ENCODE data around the gene SUPT6H. TPM values are rescaled to one million over a fixed set of nuclear protein-coding genes. Genes with fewer than 3 reads are reported as not detected.
"Not testable (repeated sequence)": the region's sequence is repeated elsewhere in the genome, so short reads cannot be mapped to it uniquely, and the experiment has no call there.

SUPT6H gene
- total RNA-seq, 1 experiment from 2014 or later = 25.1 TPM

DNA sequence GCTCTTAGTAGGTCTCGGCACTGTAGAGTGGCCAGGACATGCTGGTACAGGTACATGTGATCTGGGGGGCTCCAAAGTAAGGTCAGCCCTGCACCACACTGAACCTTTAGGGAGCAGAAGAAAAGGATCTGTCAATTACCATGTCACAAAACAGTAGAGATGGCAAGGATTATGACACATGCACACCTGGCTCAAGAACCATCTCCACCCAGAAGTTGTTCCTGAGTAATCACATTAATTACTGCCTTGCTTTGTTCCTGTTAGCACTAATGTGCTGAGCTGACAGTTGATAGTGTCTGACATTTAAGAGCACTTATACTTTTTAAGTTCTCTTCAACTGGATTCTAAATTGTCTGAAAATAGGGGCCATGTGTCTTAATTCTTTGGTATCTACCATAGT lies 26.5 kb upstream of the SUPT6H start:
- H3K27me3 ChIP-seq (ENCODE audit: control insufficient read depth, insufficient read depth, low read length) = no peaks in the 10 kb centered on the region
- H3K4me3 ChIP-seq (ENCODE audit: insufficient read depth, low read depth, low read length) = no peak overlapping the region
- DNase-seq = no peak
- peaks cover 81% of the 10 kb centered on the region for H3K36me3 ChIP-seq (replicated peaks; ENCODE audit: control insufficient read depth, insufficient read depth, low read length)

DNA sequence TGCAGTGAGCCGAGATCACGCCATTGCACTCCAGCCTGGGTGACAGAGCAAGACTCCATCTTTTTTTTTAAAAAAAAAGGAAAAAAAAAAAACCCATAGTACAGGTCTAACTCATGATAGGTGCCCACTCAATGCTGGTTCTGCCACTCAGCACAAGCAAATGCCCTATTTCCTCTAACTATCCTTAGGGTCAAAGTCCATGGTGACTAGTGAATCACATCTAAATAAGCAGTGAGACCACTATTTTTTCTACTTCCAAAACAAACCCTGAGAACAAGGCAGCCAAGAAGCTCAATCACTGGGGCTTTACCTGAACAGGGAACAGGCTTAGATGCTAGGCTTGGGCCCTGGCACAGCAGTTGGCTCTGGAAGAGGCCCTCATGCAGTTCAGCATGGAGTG lies 20.4 kb upstream of the SUPT6H start:
- Histone ChIP-seq H3K4me3 (ENCODE audit: insufficient read depth, low read depth, low read length) (no peak overlapping the region), H3K36me3 (replicated peaks; ENCODE audit: control insufficient read depth, insufficient read depth, low read length) (peaks cover 55% of the 10 kb centered on the region), H3K27me3 (ENCODE audit: control insufficient read depth, insufficient read depth, low read length) (no peaks in the 10 kb centered on the region)
- DNase-seq = no peak

DNA sequence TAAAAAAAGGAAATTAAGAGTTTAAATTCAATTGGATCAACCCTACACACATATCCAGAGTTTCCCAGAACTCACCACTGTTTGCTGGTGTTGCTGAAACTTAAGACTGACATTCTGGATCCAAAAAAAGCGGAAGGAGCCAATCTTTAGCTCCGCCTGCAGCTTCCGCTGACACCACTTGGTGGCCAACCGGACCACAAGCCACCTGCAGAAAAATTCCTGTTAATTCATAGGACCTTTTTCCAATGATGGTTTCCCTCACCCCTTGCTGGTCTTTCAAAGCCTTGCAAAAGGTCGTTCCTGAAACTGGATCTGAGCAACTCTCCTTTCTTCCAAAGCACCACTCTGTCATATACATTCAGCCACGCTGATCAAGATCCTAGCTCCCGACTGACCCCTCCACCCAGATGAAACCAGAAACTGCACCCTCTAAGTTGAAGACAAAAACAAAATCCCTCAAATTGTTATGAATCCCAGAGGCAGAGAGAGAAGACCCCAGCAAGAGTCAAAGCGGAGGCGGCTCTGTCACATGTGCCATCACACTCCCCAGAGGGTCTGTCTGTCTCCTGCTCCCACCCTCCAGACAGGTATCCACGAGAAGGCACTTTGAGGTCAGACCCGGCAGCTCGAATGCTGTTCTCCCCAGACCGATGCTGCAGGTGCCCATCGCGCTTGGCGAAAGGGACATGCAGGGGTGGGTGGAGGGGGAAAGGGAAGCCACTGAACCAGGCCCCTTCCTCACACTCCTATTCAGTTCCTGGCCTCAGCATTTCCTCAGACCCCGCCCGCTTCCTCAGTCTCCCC lies 17.8 kb upstream of the SUPT6H start:
- DNase-seq = peak; percentile 82
- Histone ChIP-seq H3K36me3 (replicated peaks; ENCODE audit: control insufficient read depth, insufficient read depth, low read length) (peaks cover 38% of the 10 kb centered on the region), H3K4me3 (ENCODE audit: insufficient read depth, low read depth, low read length) (peak overlapping the region; percentile 92), H3K27me3 (ENCODE audit: control insufficient read depth, insufficient read depth, low read length) (no peaks in the 10 kb centered on the region)

- Histone ChIP-seq H3K36me3 (replicated peaks; ENCODE audit: control insufficient read depth, insufficient read depth, low read length) (peaks cover 30% of the 10 kb centered on the region), H3K4me3 (ENCODE audit: insufficient read depth, low read depth, low read length) (peak within 1 kb of the TSS; percentile 92), H3K27me3 (ENCODE audit: control insufficient read depth, insufficient read depth, low read length) (no peaks in the 10 kb centered on the region)
- peak; percentile 99 for DNase-seq
Measured at GRCh38 chr17:28644787-28645575, 17.0 kb upstream of the SUPT6H start, which contains the start of gene BLTP2. Gene BLTP2 (minus strand): TSS chr17:28645158. CDS start chr17:28645056, 102 bp downstream.

- no peak for DNase-seq
- H3K27me3 ChIP-seq (ENCODE audit: control insufficient read depth, insufficient read depth, low read length) = no peaks in the 10 kb centered on the region
- peaks cover 27% of the 10 kb centered on the region for H3K36me3 ChIP-seq (replicated peaks; ENCODE audit: control insufficient read depth, insufficient read depth, low read length)
- peak overlapping the region; percentile 80 for H3K4me3 ChIP-seq (ENCODE audit: insufficient read depth, low read depth, low read length)
Measured at GRCh38 chr17:28645576-28645939, 16.4 kb upstream of the SUPT6H start.

DNA sequence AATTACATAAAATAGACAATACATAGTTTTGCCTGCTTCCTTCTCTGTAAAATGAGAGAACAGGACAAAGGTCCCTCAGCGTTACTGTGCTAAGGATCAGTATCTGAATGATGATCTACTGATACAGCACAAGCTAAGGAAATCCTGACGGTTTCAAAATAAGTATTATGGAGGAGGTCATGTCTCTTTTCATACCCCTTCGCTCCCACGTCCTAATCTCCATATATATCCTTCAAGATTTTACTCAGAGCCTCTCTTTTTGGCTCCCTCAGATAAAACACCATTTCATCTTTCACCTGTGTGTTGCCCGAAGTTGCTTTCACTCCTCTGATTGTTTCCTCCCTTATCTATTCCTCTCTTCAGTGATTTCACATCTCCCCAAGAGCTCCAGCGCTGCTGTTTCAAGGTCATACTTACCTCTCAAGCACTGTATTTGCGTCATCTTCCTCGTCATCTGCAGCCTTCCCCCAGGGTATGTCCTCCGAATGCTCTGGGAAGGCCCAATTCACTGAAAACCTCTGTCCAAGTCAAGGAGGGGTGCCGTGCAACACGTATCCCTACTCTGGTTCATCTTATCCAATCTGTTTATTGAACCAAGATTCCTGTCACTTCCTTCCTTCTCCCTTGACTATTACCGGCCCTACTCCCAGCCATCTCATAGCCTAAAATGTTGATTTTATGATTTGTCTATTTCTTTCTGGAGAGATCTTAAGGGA lies 15.8 kb upstream of the SUPT6H start:
- H3K27me3 ChIP-seq (ENCODE audit: control insufficient read depth, insufficient read depth, low read length) = no peaks in the 10 kb centered on the region
- H3K4me3 ChIP-seq (ENCODE audit: insufficient read depth, low read depth, low read length) = no peak overlapping the region
- H3K36me3 ChIP-seq (replicated peaks; ENCODE audit: control insufficient read depth, insufficient read depth, low read length) = peaks cover 23% of the 10 kb centered on the region
- no peak for DNase-seq

DNA sequence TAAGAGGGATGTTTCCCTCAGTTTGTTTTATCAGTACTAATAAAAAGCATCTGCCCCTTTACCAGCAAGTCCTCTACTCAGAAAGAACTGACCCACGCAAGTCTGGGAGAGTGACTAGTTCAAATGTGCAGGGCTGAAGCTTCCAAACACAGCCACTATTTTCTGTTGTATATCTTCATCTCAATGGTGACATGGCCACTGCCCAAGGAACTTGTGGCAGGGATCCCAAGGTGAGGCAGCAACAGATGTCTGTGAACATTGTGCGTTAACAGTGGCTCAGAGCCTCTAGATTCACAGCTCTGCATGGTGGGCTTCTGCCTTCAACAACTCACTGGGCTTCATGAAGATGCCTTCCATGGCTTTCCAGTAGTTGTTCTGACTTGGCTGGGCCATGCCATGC lies 13.3 kb upstream of the SUPT6H start:
- Histone ChIP-seq H3K36me3 (replicated peaks; ENCODE audit: control insufficient read depth, insufficient read depth, low read length) (peaks cover 5% of the 10 kb centered on the region), H3K4me3 (ENCODE audit: insufficient read depth, low read depth, low read length) (no peak overlapping the region), H3K27me3 (ENCODE audit: control insufficient read depth, insufficient read depth, low read length) (no peaks in the 10 kb centered on the region)
- no peak for DNase-seq

GRCh38 chr17:28655160-28655559 lies 6.8 kb upstream of the SUPT6H start:
- no peaks in the 10 kb centered on the region for H3K27me3 ChIP-seq (ENCODE audit: control insufficient read depth, insufficient read depth, low read length)
- DNase-seq = no peak
- peaks cover 3% of the 10 kb centered on the region for H3K36me3 ChIP-seq (replicated peaks; ENCODE audit: control insufficient read depth, insufficient read depth, low read length)
- no peak overlapping the region for H3K4me3 ChIP-seq (ENCODE audit: insufficient read depth, low read depth, low read length)

- H3K36me3 ChIP-seq (replicated peaks; ENCODE audit: control insufficient read depth, insufficient read depth, low read length) = peaks cover 2% of the 10 kb centered on the region
- no peaks in the 10 kb centered on the region for H3K27me3 ChIP-seq (ENCODE audit: control insufficient read depth, insufficient read depth, low read length)
- DNase-seq = no peak
- no peak overlapping the region for H3K4me3 ChIP-seq (ENCODE audit: insufficient read depth, low read depth, low read length)
Measured at GRCh38 chr17:28657756-28658155, 4.2 kb upstream of the SUPT6H start.

DNA sequence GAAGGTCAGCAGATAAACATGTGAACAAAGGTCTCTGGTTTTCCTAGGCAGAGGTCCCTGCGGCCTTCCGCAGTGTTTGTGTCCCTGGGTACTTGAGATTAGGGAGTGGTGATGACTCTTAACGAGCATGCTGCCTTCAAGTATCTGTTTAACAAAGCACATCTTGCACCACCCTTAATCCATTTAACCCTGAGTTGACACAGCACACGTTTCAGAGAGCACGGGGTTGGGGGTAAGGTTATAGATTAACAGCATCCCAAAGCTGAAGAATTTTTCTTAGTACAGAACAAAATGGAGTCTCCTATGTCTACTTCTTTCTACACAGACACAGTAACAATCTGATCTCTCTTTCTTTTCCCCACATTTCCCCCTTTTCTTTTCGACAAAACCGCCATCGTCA lies 3.7 kb upstream of the SUPT6H start:
- not testable (repeated sequence) for H3K4me3 ChIP-seq (ENCODE audit: insufficient read depth, low read depth, low read length); H3K36me3 ChIP-seq (replicated peaks; ENCODE audit: control insufficient read depth, insufficient read depth, low read length); H3K27me3 ChIP-seq (ENCODE audit: control insufficient read depth, insufficient read depth, low read length); DNase-seq

GRCh38 chr17:28658766-28659496 lies 3.1 kb upstream of the SUPT6H start:
- H3K27me3 ChIP-seq (ENCODE audit: control insufficient read depth, insufficient read depth, low read length); H3K4me3 ChIP-seq (ENCODE audit: insufficient read depth, low read depth, low read length); H3K36me3 ChIP-seq (replicated peaks; ENCODE audit: control insufficient read depth, insufficient read depth, low read length); DNase-seq: not testable (repeated sequence)

DNA sequence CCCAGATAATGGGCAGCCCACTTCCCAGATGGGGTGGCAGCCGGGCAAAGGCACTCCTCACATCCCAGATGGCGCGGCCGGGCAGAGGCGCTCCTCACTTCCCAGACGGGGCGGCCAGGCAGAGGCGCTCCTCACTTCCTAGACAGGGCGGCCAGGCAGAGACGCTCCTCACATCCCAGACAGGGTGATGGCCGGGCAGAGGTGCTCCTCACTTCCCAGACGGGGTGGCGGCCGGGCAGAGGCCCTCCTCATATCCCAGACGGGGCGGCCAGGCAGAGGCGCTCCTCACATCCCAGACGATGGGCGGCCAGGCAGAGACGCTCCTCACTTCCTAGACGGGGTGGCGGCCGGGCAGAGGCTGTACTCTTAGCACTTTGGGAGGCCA lies 2.5 kb upstream of the SUPT6H start:
- not testable (repeated sequence) for H3K27me3 ChIP-seq (ENCODE audit: control insufficient read depth, insufficient read depth, low read length); DNase-seq; H3K36me3 ChIP-seq (replicated peaks; ENCODE audit: control insufficient read depth, insufficient read depth, low read length); H3K4me3 ChIP-seq (ENCODE audit: insufficient read depth, low read depth, low read length)

- H3K36me3 ChIP-seq (replicated peaks; ENCODE audit: control insufficient read depth, insufficient read depth, low read length) = peaks cover 2% of the 10 kb centered on the region
Measured at GRCh38 chr17:28662527-28662829, 473 bp downstream of the SUPT6H start.

DNA sequence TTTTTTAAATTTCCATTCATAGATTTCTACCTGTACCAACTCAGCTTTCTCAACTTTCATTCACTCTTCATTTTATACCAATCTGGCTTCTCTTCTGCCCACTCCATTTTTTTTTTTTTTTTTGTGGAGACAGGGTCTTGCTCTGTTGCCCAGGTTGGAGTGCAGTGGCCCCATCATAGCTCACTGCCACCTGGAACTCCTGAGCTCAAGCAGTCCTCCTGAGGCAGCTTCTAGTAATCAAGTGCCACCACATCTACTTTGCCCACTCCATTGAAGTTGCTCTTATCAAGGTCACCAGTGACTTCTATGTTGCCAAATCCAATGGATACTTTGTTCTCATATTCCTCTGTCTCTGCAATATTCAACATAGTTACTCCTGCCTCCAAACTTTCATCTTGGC lies 1.7 kb downstream of the SUPT6H start:
- Histone ChIP-seq H3K27me3 (ENCODE audit: control insufficient read depth, insufficient read depth, low read length) (no peaks in the 10 kb centered on the region), H3K4me3 (ENCODE audit: insufficient read depth, low read depth, low read length) (no peak overlapping the region), H3K36me3 (replicated peaks; ENCODE audit: control insufficient read depth, insufficient read depth, low read length) (no peaks in the 10 kb centered on the region; the same call in 1 of the 2 replicates)
- no peak for DNase-seq

More at GRCh38 chr17:28662527-28662829, 473 bp downstream of the SUPT6H start:
- no peak for DNase-seq
- H3K4me3 ChIP-seq (ENCODE audit: insufficient read depth, low read depth, low read length) = peak overlapping the region; percentile 91
- H3K27me3 ChIP-seq (ENCODE audit: control insufficient read depth, insufficient read depth, low read length) = no peaks in the 10 kb centered on the region
